MM.1S (cell line): ENCODE data around the gene SEZ6L.
A peak's percentile ranks its signal among the peaks of the same experiment; 100 is the strongest.

ENCODE experiments used
- DNase-seq: peaks from one replicate; pipeline ENCODE4 v3.0.0-alpha.2; 2015
- H2AFZ ChIP-seq: fragments of 300-600 bp; sonication (generic); 2 replicates; pipeline ENCODE4 v1.6.0; 2016; ENCODE audit warnings: antibody characterized with exemption, low read length
- H3F3A ChIP-seq: fragments of 300-600 bp; sonication (generic); 2 replicates; pipeline ENCODE4 v1.6.1; 2016; ENCODE audit warnings: mild to moderate bottlenecking, antibody characterized with exemption, low read length, moderate library complexity, mixed read lengths; ENCODE audit not compliant: insufficient read depth
- H3K27ac ChIP-seq: fragments of 300-600 bp; sonication (generic); 2 replicates; pipeline ENCODE4 v1.5.1; 2016; ENCODE audit warnings: mild to moderate bottlenecking, low read length
- H3K27me3 ChIP-seq: fragments of 300-600 bp; sonication (generic); replicated peaks from 2 replicates; pipeline ENCODE4 v1.6.0; 2016; ENCODE audit warnings: low read length; ENCODE audit not compliant: insufficient read depth
- H3K36me3 ChIP-seq: fragments of 300-600 bp; sonication (generic); replicated peaks from 2 replicates; pipeline ENCODE4 v1.6.1; 2016; ENCODE audit warnings: mild to moderate bottlenecking, low read length, mixed read lengths; ENCODE audit not compliant: insufficient read depth
- H3K4me1 ChIP-seq: fragments of 300-600 bp; sonication (generic); 2 replicates; pipeline ENCODE4 v1.6.1; 2016; ENCODE audit warnings: low read length, mixed read lengths
- H3K4me2 ChIP-seq: fragments of 300-600 bp; sonication (generic); 2 replicates; pipeline ENCODE4 v1.6.0; 2016; ENCODE audit warnings: low read depth, low read length
- H3K4me3 ChIP-seq: fragments of 300-600 bp; sonication (generic); 2 replicates; pipeline ENCODE4 v1.5.1; 2016; ENCODE audit warnings: low read length, mixed read lengths
- H3K79me2 ChIP-seq: fragments of 300-600 bp; sonication (generic); 2 replicates; pipeline ENCODE4 v1.6.1; 2016; ENCODE audit warnings: mixed run types, low read length, mixed read lengths
- H3K9ac ChIP-seq: fragments of 300-600 bp; sonication (generic); 2 replicates; pipeline ENCODE4 v1.6.1; 2016; ENCODE audit warnings: low read length, mixed read lengths
- H3K9me2 ChIP-seq: fragments of 300-600 bp; sonication (generic); replicated peaks from 2 replicates; pipeline ENCODE4 v1.6.1; 2016; ENCODE audit warnings: mild to moderate bottlenecking, low read length, mixed read lengths; ENCODE audit not compliant: insufficient read depth
- H3K9me3 ChIP-seq: fragments of 300-600 bp; sonication (generic); replicated peaks from 2 replicates; pipeline ENCODE4 v1.6.1; 2016; ENCODE audit warnings: mild to moderate bottlenecking, low read length, mixed read lengths; ENCODE audit not compliant: insufficient read depth
- H4K20me1 ChIP-seq: fragments of 300-600 bp; sonication (generic); 2 replicates; pipeline ENCODE4 v1.6.1; 2016; ENCODE audit warnings: mild to moderate bottlenecking, low read length, moderate library complexity, mixed read lengths; ENCODE audit not compliant: insufficient read depth
- CTCF ChIP-seq: fragments of 300-600 bp; sonication (generic); IDR thresholded peaks from 2 replicates; pipeline ENCODE4 v1.5.1; 2016; ENCODE audit warnings: antibody characterized with exemption, low read length, mixed read lengths
- EZH2 ChIP-seq: fragments of 300-600 bp; sonication (generic); optimal IDR thresholded peaks from 2 replicates; pipeline ENCODE3; 2017; ENCODE audit warnings: low read depth, mild to moderate bottlenecking, antibody characterized with exemption, low read length, mixed read lengths
- EZH2phosphoT487 ChIP-seq: fragments of 300-600 bp; sonication (generic); IDR thresholded peaks from 2 replicates; pipeline ENCODE4 v1.6.1; 2018; ENCODE audit warnings: antibody characterized with exemption, low read length

Gene SEZ6L

GRCh38 chr22:26430600-26430999, 261.3 kb downstream of the SEZ6L start:
- H3K27ac ChIP-seq: peak overlapping the region; percentile 35; the same call in 1 of the 2 replicates
- H2AFZ ChIP-seq: no peak overlapping the region
- DNase-seq: no peak
- H3K4me1 ChIP-seq: peaks cover 42% of the 10 kb centered on the region
- H4K20me1 ChIP-seq: no peaks in the 10 kb centered on the region
- H3K9me3 ChIP-seq: no peaks in the 10 kb centered on the region
- peak overlapping the region; percentile 98 for H3K4me2 ChIP-seq
- no peaks in the 10 kb centered on the region for H3K9me2 ChIP-seq
- H3K9ac ChIP-seq: peak overlapping the region; percentile 58; the same call in 1 of the 2 replicates
- H3K4me3 ChIP-seq: peak overlapping the region; percentile 72
- peaks cover 31% of the 10 kb centered on the region for H3F3A ChIP-seq
- no peaks in the 10 kb centered on the region for H3K27me3 ChIP-seq
- H3K36me3 ChIP-seq: no peaks in the 10 kb centered on the region
- H3K79me2 ChIP-seq: peaks cover 41% of the 10 kb centered on the region
- no peak for TF ChIP-seq EZH2
- no peak for TF ChIP-seq CTCF

GRCh38 chr22:26431261-26431995, 262.2 kb downstream of the SEZ6L start:
- H3K4me1 ChIP-seq: peaks cover 42% of the 10 kb centered on the region
- H3K79me2 ChIP-seq: peaks cover 48% of the 10 kb centered on the region
- peak overlapping the region; percentile 98 for H3K4me2 ChIP-seq
- peak overlapping the region; percentile 72 for H3K4me3 ChIP-seq
- H4K20me1 ChIP-seq: no peaks in the 10 kb centered on the region
- H3K27me3 ChIP-seq: no peaks in the 10 kb centered on the region
- peak overlapping the region; percentile 35; the same call in 1 of the 2 replicates for H3K27ac ChIP-seq
- H3F3A ChIP-seq: peaks cover 31% of the 10 kb centered on the region
- no peaks in the 10 kb centered on the region for H3K9me2 ChIP-seq
- 0 out of 2 replicates have a peak overlapping the region, but pooled peaks have one; percentile 3 for H3K9ac ChIP-seq
- H2AFZ ChIP-seq: no peak overlapping the region
- no peaks in the 10 kb centered on the region for H3K9me3 ChIP-seq
- TF ChIP-seq EZH2phosphoT487: no peak
- no peak for TF ChIP-seq CTCF
- TF ChIP-seq EZH2: no peak
- peak; percentile 68 for DNase-seq
- H3K36me3 ChIP-seq: no peaks in the 10 kb centered on the region

GRCh38 chr22:26432619-26433311, 263.5 kb downstream of the SEZ6L start:
- Histone ChIP-seq H3K27ac (peak overlapping the region; percentile 38; the same call in 1 of the 2 replicates), H3K4me3 (no peak overlapping the region), H3F3A (peaks cover 31% of the 10 kb centered on the region), H3K9ac (no peak overlapping the region), H3K79me2 (peaks cover 53% of the 10 kb centered on the region), H3K9me3 (no peaks in the 10 kb centered on the region), H4K20me1 (no peaks in the 10 kb centered on the region), H3K4me1 (peaks cover 42% of the 10 kb centered on the region), H2AFZ (no peak overlapping the region), H3K9me2 (no peaks in the 10 kb centered on the region), H3K36me3 (no peaks in the 10 kb centered on the region), H3K27me3 (no peaks in the 10 kb centered on the region), H3K4me2 (peak overlapping the region; percentile 98; the same call in 1 of the 2 replicates)
- TF ChIP-seq CTCF (no peak), EZH2 (no peak), EZH2phosphoT487 (no peak)
- peak; percentile 55 for DNase-seq
